WTC11 (cell line): ENCODE data around the gene MED27. TPM values are rescaled to one million over a fixed set of nuclear protein-coding genes. Genes with fewer than 3 reads are reported as not detected.

ENCODE experiments used
- ATAC-seq: fragments of 200-7000 bp; cut with Tn5 transposase; 2 replicates; pipeline ENCODE4 v1.10.0; 2021; ENCODE audit warnings: mild to moderate bottlenecking, moderate library complexity
- CTCF ChIA-PET: fragments of 300-600 bp; sonication (Branson Sonifier 250); formaldehyde crosslinking; loops from one replicate; lab custom pipeline; 2021; ENCODE audit warnings: antibody characterized with exemption; lab: Charles Lee
- POLR2A ChIA-PET: fragments of 350-600 bp; sonication (Branson Sonifier 250); formaldehyde crosslinking; loops from one replicate; lab custom pipeline; 2021; ENCODE audit warnings: antibody characterized with exemption; lab: Charles Lee
- DNase-seq: peaks from one replicate; pipeline ENCODE4 v3.0.0; 2021; ENCODE audit warnings: low spot score
- H3K27ac Mint-ChIP-seq: 2 replicates; pipeline ENCODE4 v1.8.0; 2021; ENCODE audit warnings: mixed read lengths
- H3K27me3 Mint-ChIP-seq: 2 replicates; pipeline ENCODE4 v1.8.0; 2021; ENCODE audit warnings: low read depth, mild to moderate bottlenecking, moderate library complexity, mixed read lengths
- H3K36me3 Mint-ChIP-seq: 2 replicates; pipeline ENCODE4 v1.8.0; 2021; ENCODE audit warnings: mixed read lengths
- H3K4me1 Mint-ChIP-seq: 2 replicates; pipeline ENCODE4 v1.8.0; 2022; ENCODE audit warnings: mixed read lengths
- H3K4me3 Mint-ChIP-seq: 2 replicates; pipeline ENCODE4 v1.8.0; 2021; ENCODE audit warnings: mild to moderate bottlenecking, moderate library complexity, mixed read lengths
- H3K9me3 Mint-ChIP-seq: 2 replicates; pipeline ENCODE4 v1.8.0; 2021; ENCODE audit warnings: mixed read lengths
- ATF1 ChIP-seq: sonication (generic); formaldehyde crosslinking; IDR thresholded peaks from 2 replicates; pipeline ENCODE4 v1.8.1; 2023; ENCODE audit warnings: mild to moderate bottlenecking, moderate library complexity, missing genetic modification reagents
- CREB1 ChIP-seq: sonication (generic); formaldehyde crosslinking; IDR thresholded peaks from 2 replicates; pipeline ENCODE4 v1.8.0; 2023; ENCODE audit warnings: mild to moderate bottlenecking, missing genetic modification reagents
- FOXJ3 ChIP-seq: sonication (generic); formaldehyde crosslinking; IDR thresholded peaks from 2 replicates; pipeline ENCODE4 v1.9.0; 2021; ENCODE audit warnings: missing genetic modification reagents, mild to moderate bottlenecking, borderline replicate concordance
- HMGA2 ChIP-seq: fragments of 250-450 bp; sonication (Bioruptor Pico); IDR thresholded peaks from 2 replicates; pipeline ENCODE4 v1.4.0; 2021; ENCODE audit warnings: mild to moderate bottlenecking, moderate library complexity
- JAZF1 ChIP-seq: fragments of 250-450 bp; sonication (Bioruptor Pico); IDR thresholded peaks from 2 replicates; pipeline ENCODE4 v1.9.0; 2021; ENCODE audit warnings: moderate library complexity, mild to moderate bottlenecking, inconsistent platforms
- MXD4 ChIP-seq: fragments of 250-450 bp; sonication (Bioruptor Pico); IDR thresholded peaks from 2 replicates; pipeline ENCODE4 v1.8.0; 2021; ENCODE audit warnings: mild to moderate bottlenecking, moderate library complexity, borderline replicate concordance
- NFE2L1 ChIP-seq: sonication (generic); formaldehyde crosslinking; IDR thresholded peaks from 2 replicates; pipeline ENCODE4 v1.8.1; 2023; ENCODE audit warnings: missing genetic modification reagents
- NR2C2 ChIP-seq: sonication (generic); formaldehyde crosslinking; IDR thresholded peaks from 2 replicates; pipeline ENCODE4 v1.8.0; 2022; ENCODE audit warnings: mild to moderate bottlenecking, missing genetic modification reagents
- NR3C1 ChIP-seq: sonication (generic); formaldehyde crosslinking; conservative IDR thresholded peaks from 2 replicates; pipeline ENCODE4 v1.8.1; 2023; ENCODE audit warnings: low read depth, mild to moderate bottlenecking, missing genetic modification reagents
- SP1 ChIP-seq: sonication (generic); formaldehyde crosslinking; conservative IDR thresholded peaks from 2 replicates; pipeline ENCODE4 v1.8.1; 2022; ENCODE audit warnings: missing genetic modification reagents
- TCF7 ChIP-seq: sonication (generic); formaldehyde crosslinking; IDR thresholded peaks from 2 replicates; pipeline ENCODE4 v1.8.0; 2022; ENCODE audit warnings: mild to moderate bottlenecking, low read depth, missing genetic modification reagents, moderate library complexity
- ZNF121 ChIP-seq: sonication (generic); formaldehyde crosslinking; IDR thresholded peaks from 2 replicates; pipeline ENCODE4 v1.8.0; 2023; ENCODE audit warnings: missing genetic modification reagents
- ZNF138 ChIP-seq: sonication (generic); formaldehyde crosslinking; conservative IDR thresholded peaks from 2 replicates; pipeline ENCODE4 v1.8.1; 2022; ENCODE audit warnings: mild to moderate bottlenecking, moderate library complexity, missing genetic modification reagents
- ZNF396 ChIP-seq: fragments of 250-450 bp; sonication (Bioruptor Pico); IDR thresholded peaks from 2 replicates; pipeline ENCODE4 v1.8.0; 2021; ENCODE audit warnings: mild to moderate bottlenecking, moderate library complexity, borderline replicate concordance
- total RNA-seq: library from RNA; stranded (reverse); gene quantifications from 3 replicates; pipeline ENCODE4 v1.2.3, GENCODE V29; 2021
- TF ChIP-seq, protein P1 (sequence below): sonication (generic); formaldehyde crosslinking; IDR thresholded peaks from 2 replicates; pipeline ENCODE4 v1.8.0; 2022; ENCODE audit warnings: mild to moderate bottlenecking, missing genetic modification reagents
- TF ChIP-seq, protein P2 (sequence below): sonication (generic); formaldehyde crosslinking; IDR thresholded peaks from 2 replicates; pipeline ENCODE4 v1.8.0; 2022; ENCODE audit warnings: missing genetic modification reagents
- TF ChIP-seq, protein P3 (sequence below): sonication (generic); formaldehyde crosslinking; IDR thresholded peaks from 2 replicates; pipeline ENCODE4 v1.8.1; 2022; ENCODE audit warnings: mild to moderate bottlenecking, missing genetic modification reagents, moderate library complexity, borderline replicate concordance
- TF ChIP-seq, protein P4 (sequence below): fragments of 250-450 bp; sonication (Bioruptor Pico); IDR thresholded peaks from 2 replicates; pipeline ENCODE4 v1.8.0; 2021; ENCODE audit warnings: mild to moderate bottlenecking
- TF ChIP-seq, protein P5 (sequence below): fragments of 200-600 bp; IDR thresholded peaks from 2 replicates; pipeline ENCODE4 v1.8.0; 2022; ENCODE audit warnings: antibody characterized with exemption
- TF ChIP-seq, protein P6 (sequence below): fragments of 250-450 bp; sonication (Bioruptor Pico); conservative IDR thresholded peaks from 2 replicates; pipeline ENCODE4 v1.9.0; 2021; ENCODE audit warnings: mild to moderate bottlenecking

MED27 gene
- total RNA-seq, 1 experiment from 2014 or later, result 27.9 TPM

DNA sequence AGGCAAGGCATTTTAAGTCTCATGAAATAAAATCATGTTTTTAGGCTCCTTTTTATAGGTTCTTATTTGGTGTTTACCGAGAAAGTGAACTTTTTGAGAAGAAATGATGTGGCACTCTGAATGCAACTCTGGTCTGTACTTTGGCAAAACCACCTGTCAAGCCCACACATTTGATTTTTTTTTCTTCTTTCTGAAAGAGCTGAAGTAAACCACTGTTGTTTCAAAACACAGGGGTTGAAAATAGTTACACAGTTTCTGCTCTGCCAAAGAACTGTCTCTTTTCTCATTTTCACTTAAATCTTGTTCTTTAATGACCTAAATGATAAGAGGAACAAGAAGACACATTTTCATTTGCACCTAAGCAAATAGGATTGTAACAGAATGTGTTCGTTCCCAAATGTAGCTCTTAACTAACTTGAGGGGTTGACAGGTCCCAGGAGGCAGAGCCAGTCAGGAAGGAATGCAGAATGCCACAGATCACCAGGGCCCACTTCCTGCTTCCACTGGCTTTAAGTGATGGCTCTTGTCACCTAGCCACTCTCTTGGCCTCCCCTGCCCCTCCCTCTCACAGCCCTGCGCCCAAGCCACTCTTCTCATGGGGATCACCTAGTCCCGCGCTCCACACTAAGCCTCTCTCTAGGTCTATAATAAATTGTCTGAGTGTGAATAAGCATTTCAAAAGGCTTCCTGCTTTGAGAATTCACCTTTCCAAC, 47.3 kb downstream of the MED27 start:
- Mint-ChIP-seq H3K4me1 (peaks cover 74% of the 10 kb centered on the region), H3K27ac (no peak overlapping the region), H3K9me3 (no peaks in the 10 kb centered on the region)
- CTCF ChIA-PET, result interaction anchor here (1.1 kb wide), 1 partner anchor 135 kb away, joined by 3 read pairs; no protein-coding TSS in a partner anchor
- peak; percentile 70 for ATAC-seq
- TF ChIP-seq HMGA2 (CRISPR knock-in tag) (no peak), NR2C2 (CRISPR knock-in tag) (no peak), ZNF138 (no peak), NR3C1 (CRISPR knock-in tag) (no peak), ZNF121 (CRISPR knock-in tag) (no peak), ZNF396 (no peak), ATF1 (CRISPR knock-in tag) (no peak), MXD4 (CRISPR knock-in tag) (no peak), FOXJ3 (CRISPR knock-in tag) (no peak), SP1 (CRISPR knock-in tag) (no peak), TCF7 (CRISPR knock-in tag) (no peak), JAZF1 (CRISPR knock-in tag) (no peak), CREB1 (no peak), NFE2L1 (CRISPR knock-in tag) (no peak)
- TF ChIP-seq, protein P1, sequence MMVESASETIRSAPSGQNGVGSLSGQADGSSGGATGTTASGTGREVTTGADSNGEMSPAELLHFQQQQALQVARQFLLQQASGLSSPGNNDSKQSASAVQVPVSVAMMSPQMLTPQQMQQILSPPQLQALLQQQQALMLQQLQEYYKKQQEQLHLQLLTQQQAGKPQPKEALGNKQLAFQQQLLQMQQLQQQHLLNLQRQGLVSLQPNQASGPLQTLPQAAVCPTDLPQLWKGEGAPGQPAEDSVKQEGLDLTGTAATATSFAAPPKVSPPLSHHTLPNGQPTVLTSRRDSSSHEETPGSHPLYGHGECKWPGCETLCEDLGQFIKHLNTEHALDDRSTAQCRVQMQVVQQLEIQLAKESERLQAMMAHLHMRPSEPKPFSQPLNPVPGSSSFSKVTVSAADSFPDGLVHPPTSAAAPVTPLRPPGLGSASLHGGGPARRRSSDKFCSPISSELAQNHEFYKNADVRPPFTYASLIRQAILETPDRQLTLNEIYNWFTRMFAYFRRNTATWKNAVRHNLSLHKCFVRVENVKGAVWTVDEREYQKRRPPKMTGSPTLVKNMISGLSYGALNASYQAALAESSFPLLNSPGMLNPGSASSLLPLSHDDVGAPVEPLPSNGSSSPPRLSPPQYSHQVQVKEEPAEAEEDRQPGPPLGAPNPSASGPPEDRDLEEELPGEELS (CRISPR knock-in tag), result no peak
- TF ChIP-seq, protein P2, sequence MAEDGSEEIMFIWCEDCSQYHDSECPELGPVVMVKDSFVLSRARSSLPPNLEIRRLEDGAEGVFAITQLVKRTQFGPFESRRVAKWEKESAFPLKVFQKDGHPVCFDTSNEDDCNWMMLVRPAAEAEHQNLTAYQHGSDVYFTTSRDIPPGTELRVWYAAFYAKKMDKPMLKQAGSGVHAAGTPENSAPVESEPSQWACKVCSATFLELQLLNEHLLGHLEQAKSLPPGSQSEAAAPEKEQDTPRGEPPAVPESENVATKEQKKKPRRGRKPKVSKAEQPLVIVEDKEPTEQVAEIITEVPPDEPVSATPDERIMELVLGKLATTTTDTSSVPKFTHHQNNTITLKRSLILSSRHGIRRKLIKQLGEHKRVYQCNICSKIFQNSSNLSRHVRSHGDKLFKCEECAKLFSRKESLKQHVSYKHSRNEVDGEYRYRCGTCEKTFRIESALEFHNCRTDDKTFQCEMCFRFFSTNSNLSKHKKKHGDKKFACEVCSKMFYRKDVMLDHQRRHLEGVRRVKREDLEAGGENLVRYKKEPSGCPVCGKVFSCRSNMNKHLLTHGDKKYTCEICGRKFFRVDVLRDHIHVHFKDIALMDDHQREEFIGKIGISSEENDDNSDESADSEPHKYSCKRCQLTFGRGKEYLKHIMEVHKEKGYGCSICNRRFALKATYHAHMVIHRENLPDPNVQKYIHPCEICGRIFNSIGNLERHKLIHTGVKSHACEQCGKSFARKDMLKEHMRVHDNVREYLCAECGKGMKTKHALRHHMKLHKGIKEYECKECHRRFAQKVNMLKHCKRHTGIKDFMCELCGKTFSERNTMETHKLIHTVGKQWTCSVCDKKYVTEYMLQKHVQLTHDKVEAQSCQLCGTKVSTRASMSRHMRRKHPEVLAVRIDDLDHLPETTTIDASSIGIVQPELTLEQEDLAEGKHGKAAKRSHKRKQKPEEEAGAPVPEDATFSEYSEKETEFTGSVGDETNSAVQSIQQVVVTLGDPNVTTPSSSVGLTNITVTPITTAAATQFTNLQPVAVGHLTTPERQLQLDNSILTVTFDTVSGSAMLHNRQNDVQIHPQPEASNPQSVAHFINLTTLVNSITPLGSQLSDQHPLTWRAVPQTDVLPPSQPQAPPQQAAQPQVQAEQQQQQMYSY, result no peak
- TF ChIP-seq, protein P3, sequence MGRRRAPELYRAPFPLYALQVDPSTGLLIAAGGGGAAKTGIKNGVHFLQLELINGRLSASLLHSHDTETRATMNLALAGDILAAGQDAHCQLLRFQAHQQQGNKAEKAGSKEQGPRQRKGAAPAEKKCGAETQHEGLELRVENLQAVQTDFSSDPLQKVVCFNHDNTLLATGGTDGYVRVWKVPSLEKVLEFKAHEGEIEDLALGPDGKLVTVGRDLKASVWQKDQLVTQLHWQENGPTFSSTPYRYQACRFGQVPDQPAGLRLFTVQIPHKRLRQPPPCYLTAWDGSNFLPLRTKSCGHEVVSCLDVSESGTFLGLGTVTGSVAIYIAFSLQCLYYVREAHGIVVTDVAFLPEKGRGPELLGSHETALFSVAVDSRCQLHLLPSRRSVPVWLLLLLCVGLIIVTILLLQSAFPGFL (CRISPR knock-in tag), result no peak
- TF ChIP-seq, protein P4, sequence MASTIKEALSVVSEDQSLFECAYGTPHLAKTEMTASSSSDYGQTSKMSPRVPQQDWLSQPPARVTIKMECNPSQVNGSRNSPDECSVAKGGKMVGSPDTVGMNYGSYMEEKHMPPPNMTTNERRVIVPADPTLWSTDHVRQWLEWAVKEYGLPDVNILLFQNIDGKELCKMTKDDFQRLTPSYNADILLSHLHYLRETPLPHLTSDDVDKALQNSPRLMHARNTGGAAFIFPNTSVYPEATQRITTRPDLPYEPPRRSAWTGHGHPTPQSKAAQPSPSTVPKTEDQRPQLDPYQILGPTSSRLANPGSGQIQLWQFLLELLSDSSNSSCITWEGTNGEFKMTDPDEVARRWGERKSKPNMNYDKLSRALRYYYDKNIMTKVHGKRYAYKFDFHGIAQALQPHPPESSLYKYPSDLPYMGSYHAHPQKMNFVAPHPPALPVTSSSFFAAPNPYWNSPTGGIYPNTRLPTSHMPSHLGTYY (CRISPR knock-in tag), result no peak
- TF ChIP-seq, protein P5, sequence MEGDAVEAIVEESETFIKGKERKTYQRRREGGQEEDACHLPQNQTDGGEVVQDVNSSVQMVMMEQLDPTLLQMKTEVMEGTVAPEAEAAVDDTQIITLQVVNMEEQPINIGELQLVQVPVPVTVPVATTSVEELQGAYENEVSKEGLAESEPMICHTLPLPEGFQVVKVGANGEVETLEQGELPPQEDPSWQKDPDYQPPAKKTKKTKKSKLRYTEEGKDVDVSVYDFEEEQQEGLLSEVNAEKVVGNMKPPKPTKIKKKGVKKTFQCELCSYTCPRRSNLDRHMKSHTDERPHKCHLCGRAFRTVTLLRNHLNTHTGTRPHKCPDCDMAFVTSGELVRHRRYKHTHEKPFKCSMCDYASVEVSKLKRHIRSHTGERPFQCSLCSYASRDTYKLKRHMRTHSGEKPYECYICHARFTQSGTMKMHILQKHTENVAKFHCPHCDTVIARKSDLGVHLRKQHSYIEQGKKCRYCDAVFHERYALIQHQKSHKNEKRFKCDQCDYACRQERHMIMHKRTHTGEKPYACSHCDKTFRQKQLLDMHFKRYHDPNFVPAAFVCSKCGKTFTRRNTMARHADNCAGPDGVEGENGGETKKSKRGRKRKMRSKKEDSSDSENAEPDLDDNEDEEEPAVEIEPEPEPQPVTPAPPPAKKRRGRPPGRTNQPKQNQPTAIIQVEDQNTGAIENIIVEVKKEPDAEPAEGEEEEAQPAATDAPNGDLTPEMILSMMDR, result no peak
- TF ChIP-seq, protein P6, sequence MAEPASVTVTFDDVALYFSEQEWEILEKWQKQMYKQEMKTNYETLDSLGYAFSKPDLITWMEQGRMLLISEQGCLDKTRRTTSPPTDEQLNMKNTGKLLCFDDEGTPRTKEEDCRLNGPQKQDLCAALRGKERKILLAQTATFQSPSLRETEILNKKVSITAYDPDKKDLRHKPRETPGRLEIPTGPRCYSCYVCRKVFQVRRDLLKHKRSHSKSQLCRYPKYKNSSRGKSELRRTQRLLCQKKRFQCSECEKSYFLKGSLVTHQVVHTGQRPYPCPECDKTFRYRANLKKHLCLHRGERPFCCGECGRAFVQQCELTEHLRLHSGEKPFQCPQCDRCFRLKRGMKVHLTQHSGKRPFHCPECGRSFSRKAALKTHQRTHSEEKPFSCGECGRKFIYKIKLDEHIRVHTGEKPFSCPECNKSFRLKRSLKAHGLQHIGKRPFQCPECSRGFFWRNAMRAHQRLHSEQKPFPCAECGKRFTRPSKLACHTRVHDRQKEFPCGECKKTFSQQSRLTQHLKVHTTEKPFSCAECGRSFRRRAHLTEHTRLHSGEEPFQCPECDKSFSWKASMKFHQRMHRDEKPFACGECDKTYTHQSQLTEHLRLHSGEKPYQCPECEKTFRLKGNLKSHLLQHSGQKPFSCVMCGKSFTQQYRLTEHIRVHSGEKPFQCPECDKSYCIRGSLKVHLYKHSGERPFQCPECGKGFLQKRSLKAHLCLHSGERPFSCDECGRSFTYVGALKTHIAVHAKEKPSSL (CRISPR knock-in tag), result no peak
- TF ChIP-seq, all 79 proteins: peak for 0
- Mint-ChIP-seq H3K36me3 (no peaks in the 10 kb centered on the region), H3K4me3 (no peak overlapping the region), H3K27me3 (no peaks in the 10 kb centered on the region)
- DNase-seq, result peak; percentile 27
- POLR2A ChIA-PET, result no interaction called here
